Astrocyte of the spinal cord (primary cell): Measurements from ENCODE around the gene TGM1.

Experiments
- DNase-seq: peaks from one replicate; pipeline ENCODE4 v3.0.0; 2011; ENCODE audit warnings: low read depth, low spot score
- H3K4me3 ChIP-seq: 2 replicates; pipeline ENCODE4 v1.5.1; 2011; ENCODE audit warnings: low read depth, mild to moderate bottlenecking, low read length, moderate library complexity
- in situ Hi-C: cut with HindIII; loops from 2 replicates; pipeline ENCODE4 v1.10.0; 2017; ENCODE audit warnings: low sequenced_read_pairs
- TF ChIP-seq, protein P1 (sequence below): IDR thresholded peaks from 2 replicates; pipeline ENCODE4 v1.5.1; 2012; ENCODE audit warnings: low read depth, mild to moderate bottlenecking, low read length, inconsistent platforms

The TGM1 gene

DNA sequence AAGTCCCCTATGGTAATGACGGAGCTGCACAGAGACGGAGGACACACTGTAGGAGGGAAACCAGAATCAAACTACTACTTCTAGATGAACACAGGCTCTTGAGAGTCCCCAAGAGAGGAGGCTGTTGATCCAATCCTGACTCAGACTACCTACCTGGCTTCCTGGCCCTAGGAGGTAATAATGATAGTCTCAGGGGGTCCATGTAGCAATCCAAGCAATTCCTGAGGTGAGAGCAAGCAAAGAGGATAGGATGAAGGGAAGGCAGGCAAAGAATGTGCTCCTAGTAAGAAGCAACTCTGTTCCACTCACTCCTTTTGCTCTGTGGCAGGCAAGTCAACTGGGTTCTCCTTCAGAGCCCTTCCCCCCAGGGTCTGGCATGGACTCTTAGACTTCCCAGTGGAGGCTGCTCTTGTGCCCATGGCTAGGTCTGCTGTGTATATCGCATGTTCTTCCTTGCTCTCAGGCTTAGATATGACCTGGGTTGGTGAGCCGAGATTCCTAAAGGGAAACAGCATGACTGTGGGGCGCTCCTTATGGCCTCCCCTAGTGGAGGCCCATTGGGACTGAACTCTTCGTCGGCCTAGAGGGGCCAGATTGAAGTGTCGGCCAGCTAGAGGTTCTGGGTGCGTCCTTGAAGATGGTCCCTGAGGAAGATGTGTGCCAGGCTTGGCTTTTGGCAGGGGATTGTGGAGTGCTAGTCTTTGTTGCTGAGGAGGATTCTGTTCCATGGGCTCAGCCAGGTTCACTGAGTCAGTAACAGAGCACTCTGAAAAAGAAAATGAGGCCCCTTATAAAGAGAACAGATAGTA, 22.7 kb downstream of the TGM1 start:
- in situ Hi-C loops, result no loop called here
- no peak for DNase-seq
- no peak overlapping the region for H3K4me3 ChIP-seq
- TF ChIP-seq, protein P1, sequence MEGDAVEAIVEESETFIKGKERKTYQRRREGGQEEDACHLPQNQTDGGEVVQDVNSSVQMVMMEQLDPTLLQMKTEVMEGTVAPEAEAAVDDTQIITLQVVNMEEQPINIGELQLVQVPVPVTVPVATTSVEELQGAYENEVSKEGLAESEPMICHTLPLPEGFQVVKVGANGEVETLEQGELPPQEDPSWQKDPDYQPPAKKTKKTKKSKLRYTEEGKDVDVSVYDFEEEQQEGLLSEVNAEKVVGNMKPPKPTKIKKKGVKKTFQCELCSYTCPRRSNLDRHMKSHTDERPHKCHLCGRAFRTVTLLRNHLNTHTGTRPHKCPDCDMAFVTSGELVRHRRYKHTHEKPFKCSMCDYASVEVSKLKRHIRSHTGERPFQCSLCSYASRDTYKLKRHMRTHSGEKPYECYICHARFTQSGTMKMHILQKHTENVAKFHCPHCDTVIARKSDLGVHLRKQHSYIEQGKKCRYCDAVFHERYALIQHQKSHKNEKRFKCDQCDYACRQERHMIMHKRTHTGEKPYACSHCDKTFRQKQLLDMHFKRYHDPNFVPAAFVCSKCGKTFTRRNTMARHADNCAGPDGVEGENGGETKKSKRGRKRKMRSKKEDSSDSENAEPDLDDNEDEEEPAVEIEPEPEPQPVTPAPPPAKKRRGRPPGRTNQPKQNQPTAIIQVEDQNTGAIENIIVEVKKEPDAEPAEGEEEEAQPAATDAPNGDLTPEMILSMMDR, result no peak

DNA sequence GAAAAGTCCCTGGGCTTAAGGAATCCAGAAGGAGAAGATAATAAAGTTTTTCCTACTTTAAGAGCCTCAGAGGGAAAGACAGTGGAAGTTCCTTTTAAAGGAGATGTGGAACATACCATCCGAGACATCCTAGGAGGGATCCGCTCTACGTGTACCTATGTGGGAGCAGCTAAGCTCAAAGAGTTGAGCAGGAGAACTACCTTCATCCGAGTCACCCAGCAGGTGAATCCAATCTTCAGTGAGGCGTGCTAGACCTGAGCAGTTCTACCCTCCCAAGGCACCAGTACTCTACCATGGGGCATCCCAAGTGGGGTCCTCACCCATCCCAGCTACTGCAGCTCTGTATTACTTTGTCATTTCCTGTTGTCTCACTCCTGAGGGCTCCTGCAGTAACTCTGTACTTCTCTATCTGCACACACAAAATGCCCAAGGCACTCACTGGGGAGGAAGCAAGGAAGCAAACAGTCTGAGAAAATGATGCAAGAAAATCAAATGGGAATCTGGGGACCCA, 24.4 kb downstream of the TGM1 start:
- H3K4me3 ChIP-seq, result no peak overlapping the region
- DNase-seq, result no peak
- in situ Hi-C loops, result no loop called here
- TF ChIP-seq, protein P1, result no peak

DNA sequence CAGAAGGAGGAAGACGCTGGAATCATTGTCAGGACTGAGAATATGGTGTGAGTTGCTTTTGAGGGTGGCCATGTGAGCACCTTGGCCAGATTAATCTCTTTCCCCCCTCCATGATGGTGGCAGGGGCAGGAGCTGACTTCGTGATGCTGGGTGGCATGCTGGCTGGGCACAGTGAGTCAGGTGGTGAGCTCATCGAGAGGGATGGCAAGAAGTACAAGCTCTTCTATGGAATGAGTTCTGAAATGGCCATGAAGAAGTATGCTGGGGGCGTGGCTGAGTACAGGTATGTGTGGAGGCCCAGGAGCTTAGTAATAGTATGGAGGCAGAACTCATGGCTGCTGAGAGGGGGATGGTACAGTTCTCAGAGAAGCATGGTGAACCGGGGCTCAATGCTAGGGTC, 24.9 kb downstream of the TGM1 start:
- no peak overlapping the region for H3K4me3 ChIP-seq
- TF ChIP-seq, protein P1, result no peak
- no peak for DNase-seq
- in situ Hi-C loops, result no loop called here

DNA sequence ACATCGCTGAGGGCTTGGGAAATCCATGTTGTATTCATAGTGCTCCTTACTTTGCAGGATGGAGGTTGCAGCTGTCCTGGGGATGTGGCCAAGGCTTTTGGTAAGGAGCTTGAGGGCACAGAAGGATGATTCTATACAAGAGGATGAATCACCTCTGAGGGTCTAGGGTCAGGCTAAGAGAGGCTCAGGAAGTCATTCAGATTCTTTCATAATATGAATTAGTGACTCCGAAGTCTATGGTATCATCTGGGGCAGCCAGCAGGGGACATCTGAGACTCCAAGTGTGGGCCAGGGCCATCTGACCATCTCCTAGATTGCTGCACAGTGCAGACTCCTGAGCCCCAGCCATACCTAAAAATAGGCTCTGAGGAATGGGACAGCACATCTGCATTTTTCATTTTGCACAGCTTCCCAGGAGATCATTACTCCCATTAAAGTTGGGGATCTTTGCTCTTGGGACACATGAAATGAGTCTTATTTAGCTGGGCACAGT, 25.5 kb downstream of the TGM1 start:
- TF ChIP-seq, protein P1, result no peak
- in situ Hi-C loops, result no loop called here
- DNase-seq, result no peak
- H3K4me3 ChIP-seq, result no peak overlapping the region

DNA sequence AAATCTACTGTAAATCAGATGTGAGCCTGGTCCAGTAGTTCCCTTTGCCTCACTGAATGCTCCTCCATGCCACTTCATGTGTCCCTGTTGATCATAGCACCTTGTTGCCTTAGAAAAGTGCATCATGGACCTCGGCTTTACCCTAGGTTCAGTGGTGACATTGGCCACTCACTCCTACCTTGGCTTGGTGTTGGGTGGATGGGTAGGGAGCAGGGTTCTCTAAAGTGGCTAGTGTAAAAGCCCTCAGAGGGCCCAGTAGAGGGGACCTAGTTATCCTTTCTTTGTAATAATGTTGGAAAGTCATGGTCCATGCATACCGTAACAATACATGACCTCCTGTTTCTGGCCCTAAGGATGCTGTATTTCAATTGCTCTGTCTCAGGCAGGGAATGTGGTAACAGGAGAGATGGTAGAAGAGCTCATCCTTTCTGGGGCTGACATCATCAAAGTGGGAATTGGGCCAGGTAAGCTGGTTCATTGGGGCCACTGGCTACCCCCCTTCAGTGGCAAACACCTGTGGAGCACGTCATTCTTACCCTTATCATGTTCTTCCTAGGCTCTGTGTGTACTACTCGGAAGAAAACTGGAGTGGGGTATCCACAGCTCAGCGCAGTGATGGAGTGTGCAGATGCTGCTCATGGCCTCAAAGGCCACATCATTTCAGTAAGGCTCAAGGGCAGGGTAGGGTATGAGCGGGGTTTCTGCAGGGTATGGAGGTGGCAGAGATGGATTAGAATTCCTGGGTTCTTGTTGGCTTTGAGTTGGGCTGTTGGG, 26.1 kb downstream of the TGM1 start:
- no peak overlapping the region for H3K4me3 ChIP-seq
- DNase-seq, result no peak

More for the DNA sequence above, 26.1 kb downstream of the TGM1 start:
- in situ Hi-C loops, result no loop called here
- TF ChIP-seq, protein P1, result no peak
